SK-N-SH (cell line): ENCODE measurements around the gene GALM. TPM values are rescaled to one million over a fixed set of nuclear protein-coding genes. Genes with fewer than 3 reads are reported as not detected.

Experiments
- CTCF ChIA-PET: fragments of 300-600, 350-600 bp; formaldehyde crosslinking; extraction: SDS; loops from one replicate; lab custom pipeline; 2021; lab: Yijun Ruan, JAX
- POLR2A ChIA-PET: fragments of 350-600 bp; sonication (Branson Sonifier 250); formaldehyde crosslinking; extraction: SDS; loops from one replicate; lab custom pipeline; 2020; ENCODE audit warnings: antibody characterized with exemption, inconsistent platforms; lab: Yijun Ruan, JAX
- DNase-seq: peaks from one replicate; pipeline ENCODE4 v3.0.0; 2012
- H2AFZ ChIP-seq: fragments of 200-600 bp; sonication (generic); 2 replicates; pipeline ENCODE4 v1.8.1; 2016; ENCODE audit warnings: antibody characterized with exemption, mild to moderate bottlenecking, low read depth
- H3F3A ChIP-seq: fragments of 200-600 bp; sonication (generic); replicated peaks from 2 replicates; pipeline ENCODE3; 2016; ENCODE audit warnings: antibody characterized with exemption, mild to moderate bottlenecking; ENCODE audit not compliant: insufficient read depth
- H3K27ac ChIP-seq, 2 experiments: fragments of 200-500 bp in 1 of 2; fragments of 200-600 bp in 1 of 2; sonication (Bioruptor generic) in 1 of 2; sonication (generic), shearing (Covaris generic) in 1 of 2; 2 replicates each; pipeline versions ENCODE4 v1.5.1 to v1.6.1; 2014 to 2016; ENCODE audit warnings: low read depth in 2 of 2, inconsistent platforms in 1 of 2, low read length in 1 of 2, mild to moderate bottlenecking in 1 of 2, mixed read lengths in 1 of 2
- H3K27me3 ChIP-seq: fragments of 200-600 bp; sonication (generic), shearing (Covaris generic); 2 replicates; pipeline ENCODE4 v1.6.1; 2016; ENCODE audit warnings: mixed run types; ENCODE audit not compliant: insufficient read depth
- H3K36me3 ChIP-seq, 2 experiments: fragments of 200-500 bp in 1 of 2; fragments of 200-600 bp in 1 of 2; sonication (Bioruptor generic) in 1 of 2; sonication (generic) in 1 of 2; replicated peaks in 1 of 2; 2 replicates each; pipeline versions ENCODE3 to v1.5.1; 2014 to 2016; ENCODE audit warnings: low read length in 1 of 2, mild to moderate bottlenecking in 1 of 2; ENCODE audit not compliant: insufficient read depth in 2 of 2, control insufficient read depth in 1 of 2
- H3K4me1 ChIP-seq, 2 experiments: fragments of 200-500 bp in 1 of 2; fragments of 200-600 bp in 1 of 2; sonication (Bioruptor generic) in 1 of 2; sonication (generic), shearing (Covaris generic) in 1 of 2; 2 replicates each; pipeline versions ENCODE4 v1.5.1 to v1.6.1; 2014 to 2016; ENCODE audit warnings: low read depth in 1 of 2, low read length in 1 of 2, mixed run types in 1 of 2; ENCODE audit not compliant: insufficient read depth in 2 of 2, control insufficient read depth in 1 of 2
- H3K4me2 ChIP-seq: fragments of 200-600 bp; sonication (generic), shearing (Covaris generic); 2 replicates; pipeline ENCODE4 v1.6.1; 2017; ENCODE audit warnings: mixed run types
- H3K4me3 ChIP-seq, 2 experiments: fragments of 200-500 bp in 1 of 2; fragments of 200-600 bp in 1 of 2; sonication (Bioruptor generic) in 1 of 2; sonication (generic), shearing (Covaris generic) in 1 of 2; 2 replicates each; pipeline versions ENCODE4 v1.5.1 to v1.8.1; 2014 to 2016; ENCODE audit warnings: low read depth in 2 of 2, inconsistent platforms in 1 of 2, low read length in 1 of 2, mild to moderate bottlenecking in 1 of 2, mixed read lengths in 1 of 2, moderate library complexity in 1 of 2
- H3K79me2 ChIP-seq: fragments of 200-600 bp; sonication (generic); 2 replicates; pipeline ENCODE4 v1.8.1; 2017; ENCODE audit warnings: mild to moderate bottlenecking; ENCODE audit not compliant: insufficient read depth
- H3K9ac ChIP-seq: fragments of 200-600 bp; sonication (generic); 2 replicates; pipeline ENCODE4 v1.6.1; 2017; ENCODE audit warnings: mixed run types
- H3K9me2 ChIP-seq: fragments of 200-600 bp; sonication (generic); 2 replicates; pipeline ENCODE4 v1.6.1; 2017; ENCODE audit warnings: mixed run types
- H3K9me3 ChIP-seq: fragments of 200-600 bp; sonication (generic); 2 replicates; pipeline ENCODE4 v1.6.1; 2017; ENCODE audit warnings: mixed run types, mild to moderate bottlenecking, moderate library complexity
- H4K20me1 ChIP-seq: fragments of 200-600 bp; sonication (generic); 2 replicates; pipeline ENCODE4 v1.6.1; 2017; ENCODE audit warnings: mild to moderate bottlenecking, mixed run types; ENCODE audit not compliant: insufficient read depth
- CHD2 ChIP-seq: fragments of 150-350 bp; IDR thresholded peaks from 2 replicates; pipeline ENCODE4 v1.6.1; 2018; ENCODE audit warnings: low read length; ENCODE audit not compliant: partially characterized antibody
- EP300 ChIP-seq, 2 experiments: IDR thresholded peaks; 2 replicates each; pipeline versions ENCODE4 v1.4.0 to v1.6.1; 2012; ENCODE audit warnings: borderline replicate concordance in 1 of 2, low read depth in 1 of 2, low read length in 1 of 2
- EZH2phosphoT487 ChIP-seq: fragments of 200-600 bp; sonication (generic); IDR thresholded peaks from 2 replicates; pipeline ENCODE4 v1.6.1; 2017; ENCODE audit warnings: low read depth, mixed run types, mild to moderate bottlenecking, antibody characterized with exemption, moderate library complexity, borderline replicate concordance
- FOSL2 ChIP-seq: IDR thresholded peaks from 2 replicates; pipeline ENCODE4 v1.4.0; 2012; ENCODE audit warnings: low read depth, mild to moderate bottlenecking, moderate library complexity, borderline replicate concordance
- FOXJ3 ChIP-seq: sonication (generic); formaldehyde crosslinking; IDR thresholded peaks from 2 replicates; pipeline ENCODE4 v1.5.1; 2020; ENCODE audit warnings: mild to moderate bottlenecking, missing genetic modification reagents
- FOXM1 ChIP-seq: IDR thresholded peaks from 2 replicates; pipeline ENCODE4 v1.4.0; 2012; ENCODE audit warnings: low read depth, mild to moderate bottlenecking
- MEF2A ChIP-seq: IDR thresholded peaks from 2 replicates; pipeline ENCODE4 v1.4.0; 2012; ENCODE audit warnings: low read depth, borderline replicate concordance
- NFIC ChIP-seq: IDR thresholded peaks from 2 replicates; pipeline ENCODE4 v1.4.0; 2012; ENCODE audit warnings: borderline replicate concordance
- NRF1 ChIP-seq: IDR thresholded peaks from 2 replicates; pipeline ENCODE4 v1.6.1; 2012; ENCODE audit warnings: low read depth, mild to moderate bottlenecking, low read length
- POLR2AphosphoS5 ChIP-seq: IDR thresholded peaks from 2 replicates; pipeline ENCODE4 v1.6.1; 2012; ENCODE audit warnings: low read depth, low read length
- RAD21 ChIP-seq: IDR thresholded peaks from 2 replicates; pipeline ENCODE4 v1.6.1; 2012; ENCODE audit warnings: mild to moderate bottlenecking, low read length
- RCOR1 ChIP-seq: fragments of 150-350 bp; IDR thresholded peaks from 2 replicates; pipeline ENCODE4 v1.6.1; 2017; ENCODE audit warnings: antibody characterized with exemption, low read length
- SMC3 ChIP-seq: IDR thresholded peaks from 2 replicates; pipeline ENCODE4 v1.6.1; 2012; ENCODE audit warnings: low read depth, low read length, improper control_type of control experiment
- TAF1 ChIP-seq: IDR thresholded peaks from 2 replicates; pipeline ENCODE4 v1.6.1; 2012; ENCODE audit warnings: low read depth, mild to moderate bottlenecking, low read length, moderate library complexity, borderline replicate concordance
- TEAD4 ChIP-seq: IDR thresholded peaks from 2 replicates; pipeline ENCODE4 v1.4.0; 2012; ENCODE audit warnings: mild to moderate bottlenecking, borderline replicate concordance; ENCODE audit not compliant: insufficient read depth
- YY1 ChIP-seq: IDR thresholded peaks from 2 replicates; pipeline ENCODE4 v1.4.0; 2012; ENCODE audit warnings: low read depth, mild to moderate bottlenecking
- WGBS: methylation state at CpG from one replicate; pipeline ENCODE4 v1.1.6; 2017; ENCODE audit warnings: low lambda C conversion rate; 5-methylcytosine and 5-hydroxymethylcytosine counted together
- polyA plus RNA-seq, 3 experiments: library from polyadenylated mRNA; depleted of rRNA; stranded (reverse); fragments of >200 nt; gene quantifications; 2 replicates each; pipeline ENCODE4 v1.2.3, GENCODE V29; 2012
- TF ChIP-seq, protein P1 (sequence below): fragments of 150-350 bp; IDR thresholded peaks from 2 replicates; pipeline ENCODE4 v1.6.1; 2016; ENCODE audit warnings: mild to moderate bottlenecking, low read depth, low read length
- TF ChIP-seq, protein P2 (sequence below): IDR thresholded peaks from 2 replicates; pipeline ENCODE4 v1.4.0; 2012; ENCODE audit warnings: low read depth
- TF ChIP-seq, protein P3 (sequence below): IDR thresholded peaks from 2 replicates; pipeline ENCODE4 v1.4.0; 2012; ENCODE audit warnings: low read depth, borderline replicate concordance
- TF ChIP-seq, protein P4 (sequence below): fragments of 200-600 bp; sonication (generic); IDR thresholded peaks from 2 replicates; pipeline ENCODE4 v1.6.1; 2017; ENCODE audit warnings: antibody characterized with exemption, mild to moderate bottlenecking, moderate library complexity

GALM gene
- polyA plus RNA-seq, 1 of the 3 experiments (the other 2 are of a cell fraction), result 17.9 TPM

DNA sequence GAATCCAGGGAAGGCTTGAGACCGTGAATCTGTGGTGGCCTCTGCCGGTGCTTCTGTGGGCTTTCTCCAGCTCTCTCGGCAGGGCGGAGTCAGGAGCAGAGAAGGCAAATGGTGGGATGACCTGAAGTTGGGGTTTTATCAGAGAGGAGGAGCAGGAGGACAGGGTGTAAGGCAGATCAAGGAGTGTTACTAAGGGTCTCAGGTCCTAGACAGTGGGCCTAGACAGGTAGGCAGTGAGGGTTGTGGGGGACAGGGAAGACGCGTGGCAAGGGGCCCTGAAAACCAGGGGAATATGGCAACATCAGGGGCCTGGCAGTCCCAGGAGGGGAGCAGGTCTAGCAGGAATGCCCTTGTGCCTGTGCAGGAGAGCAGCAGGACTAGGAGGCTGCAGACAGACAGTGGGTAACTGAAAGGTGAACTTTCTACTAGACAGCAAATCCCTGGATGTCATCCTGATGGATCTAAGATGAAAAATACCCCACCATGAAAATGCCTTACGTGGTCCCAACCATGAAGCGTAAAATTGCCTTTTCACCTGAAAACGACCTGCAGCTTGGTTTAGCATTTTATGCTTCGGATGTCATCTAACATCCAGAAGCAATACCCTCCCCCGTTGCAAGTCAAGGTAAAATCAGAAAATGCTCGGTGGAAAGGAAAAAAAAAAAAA, 43.1 kb downstream of the GALM start:
- ChIA-PET CTCF (interaction anchor here (1.2 to 1.6 kb wide), 5 partner anchors 10 to 333 kb away, joined by 3 to 6 read pairs (median 4); no protein-coding TSS in a partner anchor), POLR2A (no interaction called here)
- no peak overlapping the region for H3K9ac ChIP-seq
- 93% methylated on average over 12 of the region's 12 CpGs for WGBS
- H3K4me3 ChIP-seq, result no peak overlapping the region
- H3K27me3 ChIP-seq, result no peaks in the 10 kb centered on the region
- TF ChIP-seq EZH2phosphoT487 (no peak), MEF2A (no peak), TAF1 (no peak), NFIC (no peak), EP300 (IDR thresholded peaks at IDR 0.05; ENCODE audit: borderline replicate concordance in 1 of 2, low read depth in 1 of 2, low read length in 1 of 2) (no peak), FOXJ3 (CRISPR knock-in tag) (no peak), SMC3 (no peak), RCOR1 (no peak), NRF1 (no peak), POLR2AphosphoS5 (no peak), RAD21 (no peak), FOXM1 (no peak)
- TF ChIP-seq, protein P1, sequence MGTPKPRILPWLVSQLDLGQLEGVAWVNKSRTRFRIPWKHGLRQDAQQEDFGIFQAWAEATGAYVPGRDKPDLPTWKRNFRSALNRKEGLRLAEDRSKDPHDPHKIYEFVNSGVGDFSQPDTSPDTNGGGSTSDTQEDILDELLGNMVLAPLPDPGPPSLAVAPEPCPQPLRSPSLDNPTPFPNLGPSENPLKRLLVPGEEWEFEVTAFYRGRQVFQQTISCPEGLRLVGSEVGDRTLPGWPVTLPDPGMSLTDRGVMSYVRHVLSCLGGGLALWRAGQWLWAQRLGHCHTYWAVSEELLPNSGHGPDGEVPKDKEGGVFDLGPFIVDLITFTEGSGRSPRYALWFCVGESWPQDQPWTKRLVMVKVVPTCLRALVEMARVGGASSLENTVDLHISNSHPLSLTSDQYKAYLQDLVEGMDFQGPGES, result no peak
- TF ChIP-seq, protein P2, sequence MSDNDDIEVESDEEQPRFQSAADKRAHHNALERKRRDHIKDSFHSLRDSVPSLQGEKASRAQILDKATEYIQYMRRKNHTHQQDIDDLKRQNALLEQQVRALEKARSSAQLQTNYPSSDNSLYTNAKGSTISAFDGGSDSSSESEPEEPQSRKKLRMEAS, result no peak
- TF ChIP-seq, protein P3, sequence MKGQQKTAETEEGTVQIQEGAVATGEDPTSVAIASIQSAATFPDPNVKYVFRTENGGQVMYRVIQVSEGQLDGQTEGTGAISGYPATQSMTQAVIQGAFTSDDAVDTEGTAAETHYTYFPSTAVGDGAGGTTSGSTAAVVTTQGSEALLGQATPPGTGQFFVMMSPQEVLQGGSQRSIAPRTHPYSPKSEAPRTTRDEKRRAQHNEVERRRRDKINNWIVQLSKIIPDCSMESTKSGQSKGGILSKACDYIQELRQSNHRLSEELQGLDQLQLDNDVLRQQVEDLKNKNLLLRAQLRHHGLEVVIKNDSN, result no peak
- H3K79me2 ChIP-seq, result no peaks in the 10 kb centered on the region
- H2AFZ ChIP-seq, result no peak overlapping the region
- H3F3A ChIP-seq, result no peaks in the 10 kb centered on the region
- no peaks in the 10 kb centered on the region for H3K4me1 ChIP-seq
- H3K9me2 ChIP-seq, result no peaks in the 10 kb centered on the region
- H4K20me1 ChIP-seq, result no peaks in the 10 kb centered on the region
- no peaks in the 10 kb centered on the region for H3K36me3 ChIP-seq
- H3K27ac ChIP-seq, result no peak overlapping the region
- no peak for DNase-seq
- H3K4me2 ChIP-seq, result no peak overlapping the region
- H3K9me3 ChIP-seq, result no peaks in the 10 kb centered on the region

DNA sequence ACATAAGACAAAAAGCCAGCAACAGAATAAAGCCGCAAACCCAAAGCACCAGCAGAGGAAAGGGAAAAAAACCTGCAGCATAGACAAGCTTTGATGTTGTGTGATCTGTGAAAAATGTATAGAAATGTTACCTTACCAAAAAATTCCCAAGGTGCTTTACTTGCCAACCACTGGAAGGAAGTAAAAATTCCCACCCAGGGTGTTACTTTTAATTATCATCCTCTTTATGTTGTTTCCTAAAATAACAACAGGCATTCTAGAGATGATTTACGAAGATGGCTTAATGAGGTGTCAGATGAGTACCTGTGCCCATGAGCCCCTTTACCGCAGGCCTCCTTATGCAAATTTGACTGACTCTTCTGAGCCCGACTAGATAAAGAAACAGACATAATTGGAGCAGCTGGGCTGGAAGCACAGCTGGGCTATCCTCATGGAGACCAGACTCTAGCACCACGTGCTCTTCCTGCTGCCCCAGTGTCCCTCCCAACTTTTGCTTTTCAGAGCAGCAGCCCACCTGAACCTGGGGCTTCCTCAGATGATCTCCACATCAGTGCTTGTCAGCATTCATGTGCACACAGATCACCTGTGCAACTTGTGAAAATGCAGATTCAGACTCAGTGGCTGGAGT, 43.8 kb downstream of the GALM start:
- Histone ChIP-seq H3K9me3 (no peaks in the 10 kb centered on the region), H3K79me2 (no peaks in the 10 kb centered on the region), H3K9me2 (no peaks in the 10 kb centered on the region), H3F3A (no peaks in the 10 kb centered on the region), H4K20me1 (no peaks in the 10 kb centered on the region), H3K27ac (no peak overlapping the region), H3K4me2 (no peak overlapping the region), H2AFZ (no peak overlapping the region), H3K9ac (no peak overlapping the region), H3K4me3 (no peak overlapping the region), H3K27me3 (no peaks in the 10 kb centered on the region), H3K4me1 (no peaks in the 10 kb centered on the region), H3K36me3 (no peaks in the 10 kb centered on the region)
- no peak for DNase-seq
- TF ChIP-seq RCOR1, result no peak
- no peak for TF ChIP-seq YY1
- TF ChIP-seq TEAD4, result no peak
- TF ChIP-seq, protein P4, sequence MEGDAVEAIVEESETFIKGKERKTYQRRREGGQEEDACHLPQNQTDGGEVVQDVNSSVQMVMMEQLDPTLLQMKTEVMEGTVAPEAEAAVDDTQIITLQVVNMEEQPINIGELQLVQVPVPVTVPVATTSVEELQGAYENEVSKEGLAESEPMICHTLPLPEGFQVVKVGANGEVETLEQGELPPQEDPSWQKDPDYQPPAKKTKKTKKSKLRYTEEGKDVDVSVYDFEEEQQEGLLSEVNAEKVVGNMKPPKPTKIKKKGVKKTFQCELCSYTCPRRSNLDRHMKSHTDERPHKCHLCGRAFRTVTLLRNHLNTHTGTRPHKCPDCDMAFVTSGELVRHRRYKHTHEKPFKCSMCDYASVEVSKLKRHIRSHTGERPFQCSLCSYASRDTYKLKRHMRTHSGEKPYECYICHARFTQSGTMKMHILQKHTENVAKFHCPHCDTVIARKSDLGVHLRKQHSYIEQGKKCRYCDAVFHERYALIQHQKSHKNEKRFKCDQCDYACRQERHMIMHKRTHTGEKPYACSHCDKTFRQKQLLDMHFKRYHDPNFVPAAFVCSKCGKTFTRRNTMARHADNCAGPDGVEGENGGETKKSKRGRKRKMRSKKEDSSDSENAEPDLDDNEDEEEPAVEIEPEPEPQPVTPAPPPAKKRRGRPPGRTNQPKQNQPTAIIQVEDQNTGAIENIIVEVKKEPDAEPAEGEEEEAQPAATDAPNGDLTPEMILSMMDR, result no peak
- TF ChIP-seq CHD2, result no peak
- TF ChIP-seq FOSL2, result no peak
- TF ChIP-seq, protein P1, result no peak
- ChIA-PET CTCF (interaction anchor here (1.5 kb wide), 2 partner anchors 11 to 108 kb away, joined by 3 to 4 read pairs; no protein-coding TSS in a partner anchor), POLR2A (no interaction called here)
- 88% methylated on average over 5 of the region's 5 CpGs for WGBS
